Gastrocnemius medialis (tissue), 4 donors: Measurements from ENCODE around the gene PRRT1B.

ENCODE experiments used
- CTCF ChIP-seq, 5 experiments: fragments of 450-650 bp in 3 of 5; fragments of 200-600 bp in 2 of 5; sonication (generic) in 2 of 5; IDR thresholded peaks in 4 of 5; conservative IDR thresholded peaks in 1 of 5; 1 replicate in 4 of 5; 2 replicates in 1 of 5; pipeline ENCODE4 v1.5.1; 2016 to 2019; ENCODE audit warnings: antibody characterized with exemption in 5 of 5, mild to moderate bottlenecking in 3 of 5, moderate library complexity in 3 of 5
- POLR2A ChIP-seq, 2 donors: fragments of 450-650 bp; IDR thresholded peaks; one replicate each; pipeline ENCODE4 v1.6.1; 2017; ENCODE audit warnings: antibody characterized with exemption in 2 of 2, mild to moderate bottlenecking in 2 of 2, moderate library complexity in 2 of 2

GRCh38 chr9:131516100-131516499 is 29.2 kb upstream of the PRRT1B start:
- TF ChIP-seq CTCF (IDR thresholded peaks at IDR 0.05 in 4 of 5, conservative IDR thresholded peaks at IDR 0.05 in 1 of 5) (no peak), POLR2A (IDR thresholded peaks at IDR 0.05) (no peak)
